ENCODE results near the gene MED13L. TPM values are rescaled to one million over a fixed set of nuclear protein-coding genes. Genes with fewer than 3 reads are reported as not detected.
"Not testable (repeated sequence)": the region's sequence is repeated elsewhere in the genome, so short reads cannot be mapped to it uniquely, and the experiment has no call there.

The MED13L gene
- total RNA-seq, 2 experiments from 2014 or later = 40.5 to 41.1 TPM

- Mint-ChIP-seq H3K27ac (no peak overlapping the region), H3K4me3 (no peak overlapping the region), H3K36me3 (no peaks in the 10 kb centered on the region), H3K9me3 (peaks cover 4% of the 10 kb centered on the region), H3K4me1 (no peaks in the 10 kb centered on the region), H3K27me3 (no peaks in the 10 kb centered on the region)
- no peak for DNase-seq
These were observed 17.1 kb upstream of the MED13L start for GRCh38 chr12:116294454-116295165.

- DNase-seq = no peak
- Mint-ChIP-seq H3K27ac (no peak overlapping the region), H3K36me3 (no peaks in the 10 kb centered on the region), H3K9me3 (peaks cover 4% of the 10 kb centered on the region), H3K4me1 (no peaks in the 10 kb centered on the region), H3K4me3 (no peak overlapping the region), H3K27me3 (no peaks in the 10 kb centered on the region)
These were observed 16.4 kb upstream of the MED13L start for GRCh38 chr12:116293687-116294453.

GRCh38 chr12:116291218-116291617, 13.7 kb upstream of the MED13L start:
- Mint-ChIP-seq H3K9me3 (no peaks in the 10 kb centered on the region), H3K27ac (no peak overlapping the region), H3K27me3 (no peaks in the 10 kb centered on the region), H3K4me1 (no peaks in the 10 kb centered on the region), H3K36me3 (no peaks in the 10 kb centered on the region), H3K4me3 (no peak overlapping the region)
- DNase-seq = no peak

GRCh38 chr12:116288735-116289134, 11.2 kb upstream of the MED13L start:
- Mint-ChIP-seq H3K4me1 (no peaks in the 10 kb centered on the region), H3K27ac (no peak overlapping the region), H3K9me3 (no peaks in the 10 kb centered on the region)

GRCh38 chr12:116287842-116288301, 10.4 kb upstream of the MED13L start:
- Mint-ChIP-seq H3K36me3 (no peaks in the 10 kb centered on the region), H3K9me3 (no peaks in the 10 kb centered on the region), H3K27ac (no peak overlapping the region), H3K27me3 (peaks cover 4% of the 10 kb centered on the region), H3K4me3 (no peak overlapping the region), H3K4me1 (peaks cover 4% of the 10 kb centered on the region)
- no peak for DNase-seq

More at GRCh38 chr12:116288735-116289134, 11.2 kb upstream of the MED13L start:
- Mint-ChIP-seq H3K4me3 (no peak overlapping the region), H3K36me3 (no peaks in the 10 kb centered on the region), H3K27me3 (peaks cover 4% of the 10 kb centered on the region)
- no peak for DNase-seq

- Mint-ChIP-seq H3K27ac (no peak overlapping the region), H3K9me3 (no peaks in the 10 kb centered on the region), H3K4me1 (peaks cover 14% of the 10 kb centered on the region), H3K36me3 (no peaks in the 10 kb centered on the region), H3K4me3 (no peak overlapping the region), H3K27me3 (peaks cover 4% of the 10 kb centered on the region)
- DNase-seq = no peak
These were observed 6.9 kb upstream of the MED13L start for GRCh38 chr12:116284396-116284795.

GRCh38 chr12:116283881-116284280, 6.4 kb upstream of the MED13L start:
- H3K27me3 Mint-ChIP-seq, H3K27ac Mint-ChIP-seq, H3K36me3 Mint-ChIP-seq, DNase-seq, H3K9me3 Mint-ChIP-seq, H3K4me3 Mint-ChIP-seq: not testable (repeated sequence)
- H3K4me1 Mint-ChIP-seq = peaks cover 14% of the 10 kb centered on the region

- H3K27ac Mint-ChIP-seq = no peak overlapping the region
These were observed 5.1 kb upstream of the MED13L start for GRCh38 chr12:116282371-116283286.

GRCh38 chr12:116280595-116281290, 3.2 kb upstream of the MED13L start:
- Mint-ChIP-seq H3K36me3 (no peaks in the 10 kb centered on the region), H3K4me3 (no peak overlapping the region)

More at GRCh38 chr12:116282371-116283286, 5.1 kb upstream of the MED13L start:
- no peaks in the 10 kb centered on the region for H3K9me3 Mint-ChIP-seq
- peaks cover 4% of the 10 kb centered on the region for H3K27me3 Mint-ChIP-seq
- no peak for DNase-seq
- H3K36me3 Mint-ChIP-seq = no peaks in the 10 kb centered on the region
- peaks cover 19% of the 10 kb centered on the region for H3K4me1 Mint-ChIP-seq
- H3K4me3 Mint-ChIP-seq = no peak overlapping the region

GRCh38 chr12:116278667-116279066, 1.2 kb upstream of the MED13L start:
- Mint-ChIP-seq H3K27me3 (no peaks in the 10 kb centered on the region), H3K9me3 (no peaks in the 10 kb centered on the region), H3K27ac (peak overlapping the region; percentile 78), H3K4me3 (peak overlapping the region; percentile 78), H3K4me1 (peaks cover 38% of the 10 kb centered on the region), H3K36me3 (no peaks in the 10 kb centered on the region)
- no peak for DNase-seq

More at GRCh38 chr12:116280595-116281290, 3.2 kb upstream of the MED13L start:
- H3K9me3 Mint-ChIP-seq = no peaks in the 10 kb centered on the region
- no peak for DNase-seq
- H3K27me3 Mint-ChIP-seq = peaks cover 4% of the 10 kb centered on the region
- H3K27ac Mint-ChIP-seq = no peak overlapping the region
- H3K4me1 Mint-ChIP-seq = peaks cover 20% of the 10 kb centered on the region

- no peak for DNase-seq
- Mint-ChIP-seq H3K36me3 (no peaks in the 10 kb centered on the region), H3K27me3 (no peaks in the 10 kb centered on the region), H3K4me3 (peak overlapping the region; percentile 78), H3K4me1 (peaks cover 41% of the 10 kb centered on the region), H3K27ac (peak overlapping the region; percentile 78), H3K9me3 (no peaks in the 10 kb centered on the region)
These were observed 760 bp upstream of the MED13L start for GRCh38 chr12:116278279-116278626.

GRCh38 chr12:116276652-116277466, 634 bp downstream of the MED13L start:
- Mint-ChIP-seq H3K27ac (peak overlapping the region; percentile 92), H3K36me3 (no peaks in the 10 kb centered on the region), H3K4me1 (peaks cover 36% of the 10 kb centered on the region), H3K4me3 (peak overlapping the region; percentile 87), H3K27me3 (no peaks in the 10 kb centered on the region), H3K9me3 (no peaks in the 10 kb centered on the region)
- peak; percentile 70 for DNase-seq

- no peak for DNase-seq
- Mint-ChIP-seq H3K36me3 (peaks cover 5% of the 10 kb centered on the region), H3K4me3 (peak overlapping the region; percentile 35), H3K4me1 (peaks cover 42% of the 10 kb centered on the region), H3K27me3 (no peaks in the 10 kb centered on the region), H3K9me3 (no peaks in the 10 kb centered on the region), H3K27ac (no peak overlapping the region)
These were observed 2.7 kb downstream of the MED13L start for GRCh38 chr12:116274551-116275375.
